ENCODE measurements around the gene LCE2C. TPM values are rescaled to one million over a fixed set of nuclear protein-coding genes. Genes with fewer than 3 reads are reported as not detected.
A peak's percentile ranks its signal among the peaks of the same experiment; 100 is the strongest.
"Not testable (repeated sequence)": the region's sequence is repeated elsewhere in the genome, so short reads cannot be mapped to it uniquely, and the experiment has no call there.

Gene LCE2C
- total RNA-seq (2014; rRNA removed; shearing (Covaris generic)), result not detected in 2 replicates
- polyA plus RNA-seq (2015; cell fraction: cytosol; rRNA removed), result not detected in 2 replicates
- polyA plus RNA-seq (2015; cell fraction: nucleus; rRNA removed), result not detected in 2 replicates

GRCh38 chr1:152674983-152675382, at the start of gene LCE2C:
Gene LCE2C, plus strand, starts transcription at chr1:152675279. Its CDS starts 737 bp downstream, at chr1:152676016.
- DNase-seq (ENCODE audit: low read depth), result not testable (repeated sequence)

GRCh38 chr1:152626744-152627143, 48.3 kb upstream of the LCE2C start:
- DNase-seq (ENCODE audit: low read depth), result no peak

- DNase-seq (ENCODE audit: low read depth), result no peak
Measured at GRCh38 chr1:152630596-152630995, 44.5 kb upstream of the LCE2C start.

DNA sequence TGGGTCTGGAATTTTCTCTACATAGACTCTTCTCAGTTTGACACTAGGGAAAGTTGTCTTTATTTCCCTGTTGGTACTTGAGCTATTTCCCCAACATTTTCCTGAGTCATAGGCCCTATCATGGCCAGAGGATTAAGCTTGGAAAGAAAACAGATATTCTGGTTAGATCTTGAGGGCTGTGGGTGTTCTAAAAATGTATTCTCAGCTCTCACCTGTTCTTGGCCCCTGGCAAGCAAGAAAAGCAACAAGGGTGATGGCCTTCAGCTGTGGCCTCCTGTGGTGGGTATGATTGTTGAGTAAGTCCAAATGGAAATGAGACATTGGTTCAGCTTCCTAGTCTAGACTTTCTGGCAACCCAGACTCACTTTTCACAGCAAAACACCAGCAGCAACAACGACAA, 34.7 kb upstream of the LCE2C start:
- no peak for DNase-seq (ENCODE audit: low read depth)

GRCh38 chr1:152643945-152644344, 31.1 kb upstream of the LCE2C start:
- no peak for DNase-seq (ENCODE audit: low read depth)

DNA sequence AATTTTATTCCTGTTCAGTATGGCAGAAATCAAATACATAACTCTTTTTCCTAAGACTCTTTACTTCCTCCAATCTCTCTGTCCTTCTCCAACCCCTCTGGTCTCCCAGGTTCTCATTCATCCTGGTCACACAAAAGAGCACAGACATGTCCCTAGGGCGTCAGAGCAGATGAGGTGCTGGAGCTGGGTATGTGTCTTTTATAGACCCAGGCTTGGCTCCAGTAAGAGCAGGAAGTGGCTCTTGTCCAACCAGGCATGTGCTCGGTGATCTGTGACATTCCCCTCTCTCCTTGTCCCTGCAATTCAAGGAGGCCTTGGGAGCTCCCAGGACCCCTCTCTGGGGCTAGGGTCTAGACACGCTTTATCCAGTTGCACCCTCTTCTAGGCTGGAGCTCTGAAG, 29.9 kb upstream of the LCE2C start:
- no peak for DNase-seq (ENCODE audit: low read depth)

DNA sequence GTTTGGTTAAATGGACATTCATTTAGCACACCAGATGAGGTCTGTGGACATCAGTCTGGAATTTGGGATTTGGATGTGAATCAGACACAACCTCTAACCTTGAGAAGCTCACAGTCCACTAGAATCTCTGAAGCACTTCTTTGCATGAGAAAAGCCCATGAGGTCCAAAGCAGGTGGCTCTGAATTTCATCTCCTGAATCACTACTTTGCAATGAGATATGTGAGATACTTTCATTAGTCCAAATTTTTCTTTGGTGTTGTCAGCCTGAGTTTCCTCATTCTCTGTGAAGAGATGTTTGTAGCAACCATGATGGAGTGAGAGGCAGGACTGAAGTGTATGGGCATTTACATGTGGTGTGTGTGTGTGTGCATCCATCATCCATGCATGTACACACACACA, 28.4 kb upstream of the LCE2C start:
- DNase-seq (ENCODE audit: low read depth), result no peak

GRCh38 chr1:152654110-152654509, 21.0 kb upstream of the LCE2C start:
- peak; percentile 75 for DNase-seq (ENCODE audit: low read depth)

- DNase-seq (ENCODE audit: low read depth), result no peak
Measured at GRCh38 chr1:152656459-152656858, 18.6 kb upstream of the LCE2C start.

- no peak for DNase-seq (ENCODE audit: low read depth)
Measured at GRCh38 chr1:152657677-152658076, 17.4 kb upstream of the LCE2C start.

DNA sequence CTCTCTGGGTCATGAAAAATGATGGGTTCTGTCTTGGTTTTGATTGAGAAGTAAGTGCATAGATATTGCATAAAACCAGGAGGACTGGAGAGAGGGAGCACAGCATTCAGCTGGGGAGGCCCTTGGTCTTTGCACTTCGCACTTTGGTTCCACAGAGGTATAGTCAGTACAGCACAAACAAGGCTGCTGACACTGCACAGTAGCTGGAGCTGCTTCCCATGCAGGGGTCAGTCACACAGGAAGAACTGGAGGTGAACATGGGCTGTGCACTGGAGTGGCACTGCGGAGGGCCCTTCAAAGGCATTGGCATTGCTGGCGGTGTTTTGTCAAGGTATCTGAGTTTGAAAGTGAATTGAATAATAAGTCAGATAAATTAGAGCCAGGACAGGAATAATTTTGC, 16.4 kb upstream of the LCE2C start:
- no peak for DNase-seq (ENCODE audit: low read depth)

- DNase-seq (ENCODE audit: low read depth), result no peak
Measured at GRCh38 chr1:152663098-152663497, 12.0 kb upstream of the LCE2C start, which contains the start of gene LCE2D. Gene LCE2D, plus strand, starts transcription at chr1:152663380. Its CDS starts 726 bp downstream, at chr1:152664106.

DNA sequence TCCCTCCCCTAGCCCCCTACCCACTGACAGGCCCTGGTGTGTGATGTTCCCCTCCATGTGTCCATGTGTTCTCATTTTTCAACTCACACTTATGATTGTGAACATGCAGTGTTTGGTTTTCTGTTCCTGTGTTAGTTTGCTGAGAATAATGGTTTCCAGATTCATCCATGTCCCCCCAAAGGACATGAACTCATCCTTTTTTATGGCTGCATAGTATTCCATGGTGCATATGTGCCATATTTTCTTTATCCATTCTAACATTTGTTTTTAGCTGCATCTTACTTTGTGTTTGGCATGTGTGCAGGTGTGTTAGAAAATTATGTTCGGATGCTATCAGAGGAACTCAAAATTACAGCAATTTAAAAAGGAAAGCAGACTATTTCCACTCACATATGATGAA, 8.9 kb upstream of the LCE2C start:
- not testable (repeated sequence) for DNase-seq (ENCODE audit: low read depth)

DNA sequence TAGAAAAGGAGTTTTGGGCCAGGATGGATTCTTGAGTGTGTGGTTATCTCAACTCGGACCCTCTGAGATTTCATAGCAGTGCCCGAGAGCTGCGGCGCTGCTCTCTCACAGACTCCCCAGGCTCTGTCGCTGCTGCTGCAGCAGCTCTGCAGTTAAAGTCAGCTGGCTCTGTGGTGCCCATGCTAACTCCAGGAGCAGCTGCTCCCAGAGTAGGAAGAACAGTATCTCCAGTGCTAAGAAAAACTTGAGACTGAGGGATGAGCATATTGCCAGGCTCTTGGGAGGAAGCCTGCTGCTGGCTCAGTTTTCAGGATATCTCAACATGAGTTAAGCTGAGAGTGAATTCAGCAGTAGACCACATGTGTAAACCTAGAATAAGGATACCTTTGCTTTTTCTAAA, 7.4 kb upstream of the LCE2C start:
- DNase-seq (ENCODE audit: low read depth), result no peak

- peak; percentile 9 for DNase-seq (ENCODE audit: low read depth)
Measured at GRCh38 chr1:152673016-152673415, 2.1 kb upstream of the LCE2C start.

GRCh38 chr1:152679459-152679858, 4.4 kb downstream of the LCE2C start:
- DNase-seq (ENCODE audit: low read depth), result no peak

DNA sequence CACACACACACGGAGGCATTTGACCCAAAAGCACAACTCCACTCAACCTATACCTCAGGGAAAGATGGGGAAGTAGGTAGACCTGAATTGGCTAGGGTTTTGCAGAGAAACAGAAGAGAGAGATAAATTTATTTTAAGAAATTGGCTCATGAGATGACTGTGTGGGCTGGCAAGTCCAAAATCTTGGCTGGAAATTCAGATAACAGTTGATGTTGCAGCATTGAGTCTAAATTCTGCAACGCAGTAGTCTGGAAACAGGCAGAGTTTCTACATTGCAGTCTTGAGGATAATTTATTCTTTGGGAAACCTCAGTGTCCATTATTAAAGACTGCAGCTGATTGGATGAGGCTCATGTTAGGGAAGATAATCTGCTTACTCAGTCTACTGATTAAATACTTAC, 6.5 kb downstream of the LCE2C start:
- no peak for DNase-seq (ENCODE audit: low read depth)

DNA sequence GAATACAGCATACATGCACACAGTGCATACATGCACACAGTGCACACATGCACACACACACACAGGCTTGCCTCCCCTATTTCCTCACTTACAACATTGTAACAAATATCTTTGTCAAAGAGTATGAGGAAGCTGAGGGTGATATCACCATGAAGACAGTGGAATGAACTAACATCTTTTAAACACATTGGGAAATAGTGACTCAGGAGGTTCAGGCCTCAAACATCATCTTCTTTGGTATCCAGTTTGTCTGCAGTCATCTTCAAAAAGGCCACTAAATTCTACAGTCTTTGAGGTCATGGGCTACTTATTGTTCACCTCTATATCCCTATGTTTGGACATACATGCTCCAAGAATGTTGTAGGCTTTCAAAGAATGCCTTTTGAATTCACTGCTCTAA, 8.8 kb downstream of the LCE2C start:
- no peak for DNase-seq (ENCODE audit: low read depth)

GRCh38 chr1:152685823-152686222, 10.7 kb downstream of the LCE2C start, which contains the start of gene LCE2B:
Gene LCE2B, plus strand, starts transcription at chr1:152686123. Its CDS starts 721 bp downstream, at chr1:152686844.
- DNase-seq (ENCODE audit: low read depth), result not testable (repeated sequence)

GRCh38 chr1:152697701-152698600, 22.9 kb downstream of the LCE2C start, which contains the start of gene LCE2A:
Gene LCE2A, plus strand, starts transcription at chr1:152698345. Its CDS starts 557 bp downstream, at chr1:152698902.
- peak; percentile 72 for DNase-seq (ENCODE audit: low read depth)

GRCh38 chr1:152699746-152700145, 24.7 kb downstream of the LCE2C start:
- DNase-seq (ENCODE audit: low read depth), result no peak

DNA sequence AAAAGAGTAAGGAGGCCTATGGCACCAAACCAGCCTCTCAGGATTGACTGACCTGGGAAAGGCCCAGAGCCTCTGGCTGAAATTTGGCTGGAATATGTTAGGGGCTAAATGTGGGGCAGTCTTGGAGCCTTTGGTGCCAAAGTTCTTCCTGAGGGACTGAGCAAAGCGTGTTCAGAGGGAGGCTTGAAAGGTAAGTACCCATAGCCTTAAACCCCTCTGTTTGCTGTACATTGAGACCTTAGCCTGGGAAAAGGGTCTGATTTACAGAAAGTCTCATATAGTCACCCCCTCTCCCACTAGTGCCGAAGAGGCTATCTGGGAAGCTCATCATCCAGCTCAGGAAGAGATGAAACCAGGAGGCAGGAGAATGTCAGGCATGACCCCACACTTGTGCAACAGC, 32.8 kb downstream of the LCE2C start, which contains the start of gene LCE4A:
Gene LCE4A (plus strand): TSS at position 301 of the 400 bp plus-strand sequence. CDS start 916 bp downstream, outside the sequence.
- no peak for DNase-seq (ENCODE audit: low read depth)
